ENCODE measurements around the gene GNA12. TPM values are rescaled to one million over a fixed set of nuclear protein-coding genes. Genes with fewer than 3 reads are reported as not detected.

The GNA12 gene
- total and polyA plus RNA-seq, 2 of the 4 experiments (the other 2 are of a cell fraction), result 14.3 to 93.9 TPM

DNA sequence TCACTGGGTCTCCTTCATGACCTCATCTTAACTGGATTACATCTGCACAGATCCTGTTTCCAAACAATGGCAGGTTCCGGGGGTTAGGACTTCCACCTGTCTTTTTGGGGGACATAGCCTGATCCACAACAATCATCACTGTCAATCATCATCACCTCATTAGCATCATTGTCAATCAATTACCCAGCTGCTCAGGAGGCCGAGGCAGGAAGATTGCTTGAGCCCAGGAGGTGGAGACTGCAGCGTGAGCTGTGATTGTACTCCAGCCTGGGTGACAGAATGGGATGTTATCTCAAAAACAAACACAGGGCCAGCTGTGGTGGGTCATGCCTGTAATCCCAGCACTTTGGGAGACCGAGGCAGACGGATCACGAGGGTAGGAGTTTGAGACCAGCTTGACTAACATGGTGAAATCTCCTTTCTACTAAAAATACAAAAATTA lies 137.4 kb downstream of the GNA12 start:
- ATAC-seq (ENCODE audit: low read depth), result no peak; the same call in 1 of the 2 replicates
- CTCF ChIA-PET, result no interaction called here

More for the DNA sequence above, 137.4 kb downstream of the GNA12 start:
- POLR2A ChIA-PET (ENCODE audit: unreplicated experiment), result no interaction called here
- no peak overlapping the region for H2AK9ac ChIP-seq (replicated peaks; ENCODE audit: low read depth, low read length, poor library complexity)
- DNase-seq, result no peak
- H4K5ac ChIP-seq (ENCODE audit: low read depth, low read length), result no peak overlapping the region
- H3K4me1 ChIP-seq (ENCODE audit: control insufficient read depth, insufficient read depth, low read length), result no peaks in the 10 kb centered on the region; the same call in 1 of the 2 replicates
- H3K4me2 ChIP-seq (ENCODE audit: low read depth, low read length), result no peak overlapping the region
- H3K4ac ChIP-seq (ENCODE audit: low read depth, low read length), result no peak overlapping the region
- H2BK15ac ChIP-seq (ENCODE audit: low read depth, low read length), result no peak overlapping the region
- H3K36me3 ChIP-seq (ENCODE audit: control insufficient read depth, insufficient read depth, low read length), result peaks cover 3% of the 10 kb centered on the region
- no peak overlapping the region for H2BK120ac ChIP-seq (ENCODE audit: low read depth, low read length)
- no peak overlapping the region for H3K18ac ChIP-seq (ENCODE audit: low read depth, low read length)
- BruUV-seq (replicated peaks), result no TSS peak
- dilution Hi-C loops (cut with HindIII; ENCODE audit: low sequenced_read_pairs, unreplicated experiment) (no loop called here), intact Hi-C loops (cut with micrococcal nuclease) (no loop called here), in situ Hi-C loops (cut with MboI; ENCODE audit: low sequenced_read_pairs) (no loop called here)
- no peak for TF ChIP-seq FOS (IDR thresholded peaks at IDR 0.05; ENCODE audit: low read depth, low read length)
- TF ChIP-seq RFX5 (IDR thresholded peaks at IDR 0.05; ENCODE audit: low read depth, low read length), result no peak
- TF ChIP-seq BHLHE40 (IDR thresholded peaks at IDR 0.05; ENCODE audit: low read depth, low read length), result no peak
- no peak for TF ChIP-seq SMC3 (IDR thresholded peaks at IDR 0.05; ENCODE audit: low read depth, low read length)
- no peak for TF ChIP-seq MAZ (IDR thresholded peaks at IDR 0.05; ENCODE audit: borderline replicate concordance, low read depth, low read length)
- TF ChIP-seq, protein P1, sequence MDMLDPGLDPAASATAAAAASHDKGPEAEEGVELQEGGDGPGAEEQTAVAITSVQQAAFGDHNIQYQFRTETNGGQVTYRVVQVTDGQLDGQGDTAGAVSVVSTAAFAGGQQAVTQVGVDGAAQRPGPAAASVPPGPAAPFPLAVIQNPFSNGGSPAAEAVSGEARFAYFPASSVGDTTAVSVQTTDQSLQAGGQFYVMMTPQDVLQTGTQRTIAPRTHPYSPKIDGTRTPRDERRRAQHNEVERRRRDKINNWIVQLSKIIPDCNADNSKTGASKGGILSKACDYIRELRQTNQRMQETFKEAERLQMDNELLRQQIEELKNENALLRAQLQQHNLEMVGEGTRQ (IDR thresholded peaks at IDR 0.05; ENCODE audit: low read depth, low read length), result no peak
- no peak for TF ChIP-seq NFE2L2 (IDR thresholded peaks at IDR 0.05; ENCODE audit: low read depth, low read length)
- no peaks in the 10 kb centered on the region for H3K79me1 ChIP-seq (ENCODE audit: low read depth in 1 of 2, low read length in 2 of 2)
- H2BK20ac ChIP-seq (ENCODE audit: low read depth, low read length), result no peak overlapping the region
- H4K8ac ChIP-seq (ENCODE audit: low read depth in 2 of 2, low read length in 2 of 2), result no peak overlapping the region
- no peak overlapping the region for H3K4me3 ChIP-seq (ENCODE audit: insufficient read depth, low read depth, low read length)
- H3K27me3 ChIP-seq (ENCODE audit: control insufficient read depth, insufficient read depth, low read length), result no peaks in the 10 kb centered on the region
- no peaks in the 10 kb centered on the region for H3K9me1 ChIP-seq (ENCODE audit: insufficient read depth, low read length)
- H2AK5ac ChIP-seq (ENCODE audit: low read depth, low read length), result no peak overlapping the region
- H3K9ac ChIP-seq (ENCODE audit: low read depth, low read length), result no peak overlapping the region
- H2AFZ ChIP-seq (replicated peaks; ENCODE audit: low read length, poor library complexity), result no peak overlapping the region
- H3K23ac ChIP-seq (ENCODE audit: low read depth, low read length), result no peak overlapping the region
- 44% methylated on average over 2 of the region's 6 CpGs; no CpG with 5 or more reads in 1 of the 2 experiments for WGBS, 2 experiments (ENCODE audit: extremely low coverage in 2 of 2, insufficient read length in 1 of 2)
- H4K91ac ChIP-seq (ENCODE audit: insufficient read depth, low read depth, low read length), result no peak overlapping the region
- H3K56ac ChIP-seq (ENCODE audit: extremely low read depth, insufficient read depth, low read length), result no peak overlapping the region
- H3K14ac ChIP-seq (replicated peaks; ENCODE audit: low read depth, low read length), result no peak overlapping the region
- H3K9me3 ChIP-seq (ENCODE audit: control insufficient read depth, insufficient read depth, low read length), result peaks cover 4% of the 10 kb centered on the region; the same call in 1 of the 2 replicates
- H4K20me1 ChIP-seq (ENCODE audit: insufficient read depth, low read length), result no peaks in the 10 kb centered on the region
- no peak overlapping the region for H3K27ac ChIP-seq (ENCODE audit: insufficient read depth, low read length)
- no peak overlapping the region for H2BK5ac ChIP-seq (ENCODE audit: low read depth, low read length, poor library complexity, severe bottlenecking)

Data from IMR-90 (cell line).